HEK293 (cell line): ENCODE measurements around the gene CDKAL1.

Experiments used
- CTCF ChIA-PET: fragments of 350-600 bp; formaldehyde crosslinking; extraction: SDS; loops from one replicate; lab custom pipeline; 2021; ENCODE audit warnings: antibody characterized with exemption; lab: Yijun Ruan, JAX
- POLR2A ChIA-PET: fragments of 300-600 bp; formaldehyde crosslinking; extraction: SDS; loops from one replicate; lab custom pipeline; 2020; ENCODE audit warnings: antibody characterized with exemption, inconsistent platforms; lab: Yijun Ruan, JAX
- H3K27ac ChIP-seq: fragments of 200-500 bp; sonication (Bioruptor generic); 2 replicates; pipeline ENCODE4 v1.5.1; 2014; ENCODE audit warnings: low read depth, low read length, control low read depth, inconsistent platforms; ENCODE audit errors: extremely low read depth
- H3K36me3 ChIP-seq, 2 experiments: fragments of 200-500 bp in 1 of 2; sonication (Bioruptor generic) in 1 of 2; 1 replicate in 1 of 2; 2 replicates in 1 of 2; pipeline ENCODE4 v1.5.1; 2014 to 2017; ENCODE audit warnings: inconsistent platforms in 2 of 2, low read length in 2 of 2; ENCODE audit not compliant: control insufficient read depth in 2 of 2, insufficient read depth in 1 of 2
- H3K4me1 ChIP-seq: fragments of 200-500 bp; sonication (Bioruptor generic); 2 replicates; pipeline ENCODE4 v1.5.1; 2014; ENCODE audit warnings: mild to moderate bottlenecking, low read length, inconsistent platforms; ENCODE audit not compliant: control insufficient read depth, insufficient read depth
- H3K4me3 ChIP-seq: 2 replicates; pipeline ENCODE4 v1.5.1; 2011; ENCODE audit warnings: low read depth, mild to moderate bottlenecking, control low read depth, low read length, moderate library complexity
- H3K9me3 ChIP-seq: fragments of 200-500 bp; sonication (Bioruptor generic); 2 replicates; pipeline ENCODE4 v1.5.1; 2014; ENCODE audit warnings: low read depth, low read length, inconsistent platforms; ENCODE audit not compliant: control insufficient read depth, insufficient read depth
- BCL11B ChIP-seq: fragments of 450-650 bp; formaldehyde crosslinking; IDR thresholded peaks from 2 replicates; pipeline ENCODE4 v1.5.1; 2016; ENCODE audit warnings: low read depth, missing biosample characterization, missing genetic modification characterization
- BCL6B ChIP-seq: fragments of 450-650 bp; formaldehyde crosslinking; IDR thresholded peaks from 2 replicates; pipeline ENCODE4 v1.5.1; 2017; ENCODE audit warnings: missing biosample characterization, missing genetic modification characterization
- GLIS1 ChIP-seq: fragments of 450-650 bp; formaldehyde crosslinking; IDR thresholded peaks from 2 replicates; pipeline ENCODE4 v1.5.1; 2016; ENCODE audit warnings: missing biosample characterization, missing genetic modification characterization
- INSM2 ChIP-seq: fragments of 450-650 bp; formaldehyde crosslinking; IDR thresholded peaks from 2 replicates; pipeline ENCODE4 v1.5.1; 2016; ENCODE audit warnings: missing biosample characterization, missing genetic modification characterization
- SALL2 ChIP-seq: fragments of 450-650 bp; formaldehyde crosslinking; IDR thresholded peaks from 2 replicates; pipeline ENCODE4 v1.5.0; 2017; ENCODE audit warnings: missing biosample characterization, mild to moderate bottlenecking, missing genetic modification characterization, borderline replicate concordance
- ZBTB11 ChIP-seq: fragments of 450-650 bp; formaldehyde crosslinking; conservative IDR thresholded peaks from 2 replicates; pipeline ENCODE4 v1.5.1; 2016; ENCODE audit warnings: low read depth, missing biosample characterization, missing genetic modification characterization
- ZFP37 ChIP-seq: fragments of 450-650 bp; formaldehyde crosslinking; IDR thresholded peaks from 2 replicates; pipeline ENCODE4 v1.5.1; 2016; ENCODE audit warnings: missing biosample characterization, missing genetic modification characterization
- ZNF133 ChIP-seq: fragments of 450-650 bp; formaldehyde crosslinking; IDR thresholded peaks from 2 replicates; pipeline ENCODE4 v1.5.1; 2016; ENCODE audit warnings: missing biosample characterization, missing genetic modification characterization
- ZNF169 ChIP-seq: fragments of 450-650 bp; formaldehyde crosslinking; IDR thresholded peaks from 2 replicates; pipeline ENCODE4 v1.5.1; 2016; ENCODE audit warnings: missing biosample characterization, missing genetic modification characterization
- ZNF211 ChIP-seq: fragments of 450-650 bp; formaldehyde crosslinking; IDR thresholded peaks from 2 replicates; pipeline ENCODE4 v1.5.1; 2016; ENCODE audit warnings: low read depth, missing biosample characterization, missing genetic modification characterization
- ZNF302 ChIP-seq: fragments of 450-650 bp; formaldehyde crosslinking; IDR thresholded peaks from 2 replicates; pipeline ENCODE4 v1.5.1; 2016; ENCODE audit warnings: missing biosample characterization, missing genetic modification characterization, low read depth
- ZNF366 ChIP-seq: fragments of 450-650 bp; formaldehyde crosslinking; conservative IDR thresholded peaks from 2 replicates; pipeline ENCODE4 v1.5.1; 2016; ENCODE audit warnings: missing biosample characterization, missing genetic modification characterization
- ZNF549 ChIP-seq: fragments of 450-650 bp; IDR thresholded peaks from 2 replicates; pipeline ENCODE4 v1.5.1; 2018; ENCODE audit warnings: missing biosample characterization, missing genetic modification characterization, mild to moderate bottlenecking, inconsistent platforms, moderate library complexity
- ZNF600 ChIP-seq: fragments of 450-650 bp; formaldehyde crosslinking; IDR thresholded peaks from 2 replicates; pipeline ENCODE4 v1.5.1; 2016; ENCODE audit warnings: missing biosample characterization, missing genetic modification characterization
- ZNF639 ChIP-seq: fragments of 450-650 bp; formaldehyde crosslinking; IDR thresholded peaks from 2 replicates; pipeline ENCODE4 v1.5.1; 2016; ENCODE audit warnings: missing biosample characterization, missing genetic modification characterization
- ZNF654 ChIP-seq: fragments of 450-650 bp; formaldehyde crosslinking; IDR thresholded peaks from 2 replicates; pipeline ENCODE4 v1.5.1; 2016; ENCODE audit warnings: low read depth, missing biosample characterization, missing genetic modification characterization
- TF ChIP-seq, protein P1 (sequence below): fragments of 450-650 bp; formaldehyde crosslinking; IDR thresholded peaks from 2 replicates; pipeline ENCODE4 v1.5.1; 2016; ENCODE audit warnings: missing biosample characterization, missing genetic modification characterization
- TF ChIP-seq, protein P2 (sequence below): fragments of 450-650 bp; formaldehyde crosslinking; optimal IDR thresholded peaks from 2 replicates; pipeline ENCODE3; 2016; ENCODE audit warnings: missing biosample characterization, mild to moderate bottlenecking, missing genetic modification characterization

The CDKAL1 gene

GRCh38 chr6:21095462-21095861, 561.2 kb downstream of the CDKAL1 start (continued):
- TF ChIP-seq INSM2 (tag by site-specific recombination), result no peak
- no peak for TF ChIP-seq ZNF549 (tag by site-specific recombination)
- TF ChIP-seq ZNF169 (tag by site-specific recombination), result no peak
- TF ChIP-seq ZNF639, result no peak

DNA sequence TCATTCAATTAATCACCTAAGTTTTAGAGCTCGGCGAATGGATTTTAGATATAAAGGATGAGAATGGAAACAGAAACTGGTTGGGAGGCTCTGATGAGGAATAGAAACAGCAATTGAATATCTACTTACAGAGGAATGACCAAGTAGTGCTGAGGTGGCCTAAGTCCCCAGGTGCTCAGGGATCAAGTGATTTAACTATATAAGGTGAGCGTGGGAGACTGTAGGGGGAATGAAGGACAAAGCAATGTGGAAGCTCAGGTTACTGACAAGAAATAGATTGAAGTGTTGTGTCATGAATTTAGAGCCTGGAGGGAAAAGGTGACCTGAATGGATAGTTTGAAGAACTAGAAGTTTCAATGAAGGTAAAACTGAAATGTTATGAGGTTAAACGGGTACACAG, 563.9 kb downstream of the CDKAL1 start:
- POLR2A ChIA-PET, result no interaction called here
- Histone ChIP-seq H3K27ac (no peak overlapping the region), H3K4me1 (no peaks in the 10 kb centered on the region), H3K36me3 (no peaks in the 10 kb centered on the region), H3K4me3 (no peak overlapping the region), H3K9me3 (no peaks in the 10 kb centered on the region)
- CTCF ChIA-PET, result interaction anchor here (0.7 kb wide), 2 partner anchors 23 to 1111 kb away, joined by 3 to 4 read pairs; no protein-coding TSS in a partner anchor
- TF ChIP-seq SALL2 (no peak), ZBTB11 (tag by site-specific recombination) (no peak), ZNF302 (tag by site-specific recombination) (no peak), ZNF133 (no peak), ZNF211 (no peak), ZNF600 (no peak), BCL11B (tag by site-specific recombination) (no peak), ZNF654 (no peak), BCL6B (tag by site-specific recombination) (no peak), ZFP37 (no peak), GLIS1 (no peak), ZNF366 (no peak)
- TF ChIP-seq, protein P1, sequence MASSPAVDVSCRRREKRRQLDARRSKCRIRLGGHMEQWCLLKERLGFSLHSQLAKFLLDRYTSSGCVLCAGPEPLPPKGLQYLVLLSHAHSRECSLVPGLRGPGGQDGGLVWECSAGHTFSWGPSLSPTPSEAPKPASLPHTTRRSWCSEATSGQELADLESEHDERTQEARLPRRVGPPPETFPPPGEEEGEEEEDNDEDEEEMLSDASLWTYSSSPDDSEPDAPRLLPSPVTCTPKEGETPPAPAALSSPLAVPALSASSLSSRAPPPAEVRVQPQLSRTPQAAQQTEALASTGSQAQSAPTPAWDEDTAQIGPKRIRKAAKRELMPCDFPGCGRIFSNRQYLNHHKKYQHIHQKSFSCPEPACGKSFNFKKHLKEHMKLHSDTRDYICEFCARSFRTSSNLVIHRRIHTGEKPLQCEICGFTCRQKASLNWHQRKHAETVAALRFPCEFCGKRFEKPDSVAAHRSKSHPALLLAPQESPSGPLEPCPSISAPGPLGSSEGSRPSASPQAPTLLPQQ (tag by site-specific recombination), result no peak
- TF ChIP-seq, protein P2, sequence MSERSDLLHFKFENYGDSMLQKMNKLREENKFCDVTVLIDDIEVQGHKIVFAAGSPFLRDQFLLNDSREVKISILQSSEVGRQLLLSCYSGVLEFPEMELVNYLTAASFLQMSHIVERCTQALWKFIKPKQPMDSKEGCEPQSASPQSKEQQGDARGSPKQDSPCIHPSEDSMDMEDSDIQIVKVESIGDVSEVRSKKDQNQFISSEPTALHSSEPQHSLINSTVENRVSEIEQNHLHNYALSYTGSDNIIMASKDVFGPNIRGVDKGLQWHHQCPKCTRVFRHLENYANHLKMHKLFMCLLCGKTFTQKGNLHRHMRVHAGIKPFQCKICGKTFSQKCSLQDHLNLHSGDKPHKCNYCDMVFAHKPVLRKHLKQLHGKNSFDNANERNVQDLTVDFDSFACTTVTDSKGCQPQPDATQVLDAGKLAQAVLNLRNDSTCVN (tag by site-specific recombination), result no peak
